ENCODE results near the gene POLE3.
"Not testable (repeated sequence)": the region's sequence is repeated elsewhere in the genome, so short reads cannot be mapped to it uniquely, and the experiment has no call there.

POLE3 gene

DNA sequence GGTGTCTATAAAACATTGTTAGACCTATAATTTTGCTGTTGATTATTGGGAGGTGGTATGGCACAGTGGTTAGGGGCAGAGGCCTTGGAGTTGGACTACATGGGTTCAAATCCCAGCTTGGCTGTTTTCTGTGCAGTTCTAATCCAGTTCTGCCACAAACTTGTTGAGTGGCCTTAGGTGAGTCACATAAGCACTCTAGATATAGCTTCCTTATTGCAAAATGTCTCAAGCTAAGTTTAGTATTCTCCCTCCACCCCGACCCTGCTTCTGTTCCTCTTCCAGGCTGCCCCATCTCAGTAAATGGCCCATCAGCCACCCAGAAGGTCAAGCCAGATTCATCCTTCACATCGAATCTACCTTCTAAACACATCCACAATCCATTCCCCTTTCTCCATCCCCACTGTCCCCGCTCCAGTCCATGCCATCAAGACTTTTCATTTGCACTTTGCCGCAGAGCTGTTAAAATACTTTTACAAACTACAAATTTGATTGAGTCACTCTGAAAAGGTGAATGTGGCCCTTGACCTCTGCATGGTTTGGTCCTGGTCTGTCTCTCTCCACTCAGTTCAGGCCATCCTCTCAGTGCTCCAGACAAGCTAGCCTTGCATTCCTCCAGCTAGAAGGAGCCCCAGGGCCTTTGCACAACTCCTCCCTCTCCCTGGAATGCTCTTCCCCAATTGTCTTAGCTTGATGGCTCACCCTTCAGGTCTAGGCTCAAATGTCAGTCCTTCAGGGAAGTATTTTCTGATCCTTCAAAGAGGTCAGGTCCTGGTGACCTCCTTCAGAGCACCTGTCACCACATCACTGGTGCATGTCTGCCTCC, 23.7 kb downstream of the POLE3 start:
- DNase-seq, result no peak
- H3K27ac ChIP-seq, result no peak overlapping the region

DNA sequence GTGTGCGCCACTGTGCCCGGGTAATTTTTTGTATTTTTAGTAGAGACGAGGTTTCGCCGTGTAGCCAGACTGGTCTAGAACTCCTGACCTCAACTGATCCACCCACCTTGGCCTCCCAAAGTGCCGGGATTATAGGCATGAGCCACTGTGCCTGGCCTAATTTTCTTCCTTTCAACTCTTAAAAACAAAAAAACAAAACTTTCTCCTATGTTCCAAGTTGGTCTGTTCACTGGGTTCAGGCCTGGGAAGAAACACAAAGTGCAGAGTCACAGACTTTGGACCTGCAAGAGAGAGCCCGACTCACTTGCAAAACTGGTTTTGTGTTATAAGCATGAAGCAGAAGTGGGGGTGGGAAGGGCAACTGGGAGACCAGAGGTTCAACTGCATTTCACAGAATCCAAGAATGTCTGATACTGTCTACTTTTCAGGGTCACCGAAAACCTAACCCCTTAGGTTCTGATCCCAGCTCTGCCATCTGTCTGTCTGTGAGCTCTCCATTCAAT, 28.5 kb downstream of the POLE3 start:
- Histone ChIP-seq H3K4me3 (ENCODE audit: low read depth, low read length) (no peak overlapping the region), H3K27me3 (ENCODE audit: insufficient read depth, low read depth, severe bottlenecking) (no peaks in the 10 kb centered on the region), H3K9me3 (ENCODE audit: severe bottlenecking) (no peaks in the 10 kb centered on the region), H3K27ac (no peak overlapping the region), H3K36me3 (peaks cover 8% of the 10 kb centered on the region)
- TF ChIP-seq, protein P1, sequence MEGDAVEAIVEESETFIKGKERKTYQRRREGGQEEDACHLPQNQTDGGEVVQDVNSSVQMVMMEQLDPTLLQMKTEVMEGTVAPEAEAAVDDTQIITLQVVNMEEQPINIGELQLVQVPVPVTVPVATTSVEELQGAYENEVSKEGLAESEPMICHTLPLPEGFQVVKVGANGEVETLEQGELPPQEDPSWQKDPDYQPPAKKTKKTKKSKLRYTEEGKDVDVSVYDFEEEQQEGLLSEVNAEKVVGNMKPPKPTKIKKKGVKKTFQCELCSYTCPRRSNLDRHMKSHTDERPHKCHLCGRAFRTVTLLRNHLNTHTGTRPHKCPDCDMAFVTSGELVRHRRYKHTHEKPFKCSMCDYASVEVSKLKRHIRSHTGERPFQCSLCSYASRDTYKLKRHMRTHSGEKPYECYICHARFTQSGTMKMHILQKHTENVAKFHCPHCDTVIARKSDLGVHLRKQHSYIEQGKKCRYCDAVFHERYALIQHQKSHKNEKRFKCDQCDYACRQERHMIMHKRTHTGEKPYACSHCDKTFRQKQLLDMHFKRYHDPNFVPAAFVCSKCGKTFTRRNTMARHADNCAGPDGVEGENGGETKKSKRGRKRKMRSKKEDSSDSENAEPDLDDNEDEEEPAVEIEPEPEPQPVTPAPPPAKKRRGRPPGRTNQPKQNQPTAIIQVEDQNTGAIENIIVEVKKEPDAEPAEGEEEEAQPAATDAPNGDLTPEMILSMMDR (IDR thresholded peaks at IDR 0.05; ENCODE audit: low read depth, low read length), result no peak
- no peak for DNase-seq

More for the DNA sequence above, 23.7 kb downstream of the POLE3 start:
- Histone ChIP-seq H3K9me3 (ENCODE audit: severe bottlenecking) (no peaks in the 10 kb centered on the region), H3K4me3 (ENCODE audit: low read depth, low read length) (no peak overlapping the region), H3K36me3 (peaks cover 53% of the 10 kb centered on the region), H3K27me3 (ENCODE audit: insufficient read depth, low read depth, severe bottlenecking) (no peaks in the 10 kb centered on the region)
- TF ChIP-seq, protein P1 (IDR thresholded peaks at IDR 0.05; ENCODE audit: low read depth, low read length), result no peak

DNA sequence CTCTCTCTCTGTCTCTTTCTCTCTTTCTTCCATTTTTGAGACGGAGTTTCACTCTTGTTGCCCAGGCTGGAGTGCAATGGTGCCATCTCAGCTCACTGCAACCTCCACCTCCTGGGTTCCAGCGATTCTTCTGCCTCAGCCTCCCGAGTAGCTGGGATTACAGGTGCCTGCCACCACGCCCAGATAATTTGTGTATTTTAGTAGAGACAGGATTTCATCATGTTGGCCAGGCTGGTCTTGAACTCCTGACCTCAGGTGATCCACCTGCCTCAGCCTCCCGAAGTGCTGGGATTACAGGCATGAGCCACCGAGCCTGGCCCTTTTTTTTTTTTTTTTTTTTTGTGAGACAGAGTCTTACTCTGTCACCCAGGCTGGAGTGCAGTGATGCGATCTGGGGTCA, 29.0 kb downstream of the POLE3 start:
- H3K27ac ChIP-seq; H3K4me3 ChIP-seq (ENCODE audit: low read depth, low read length); H3K9me3 ChIP-seq (ENCODE audit: severe bottlenecking); H3K36me3 ChIP-seq; DNase-seq; H3K27me3 ChIP-seq (ENCODE audit: insufficient read depth, low read depth, severe bottlenecking): not testable (repeated sequence)

DNA sequence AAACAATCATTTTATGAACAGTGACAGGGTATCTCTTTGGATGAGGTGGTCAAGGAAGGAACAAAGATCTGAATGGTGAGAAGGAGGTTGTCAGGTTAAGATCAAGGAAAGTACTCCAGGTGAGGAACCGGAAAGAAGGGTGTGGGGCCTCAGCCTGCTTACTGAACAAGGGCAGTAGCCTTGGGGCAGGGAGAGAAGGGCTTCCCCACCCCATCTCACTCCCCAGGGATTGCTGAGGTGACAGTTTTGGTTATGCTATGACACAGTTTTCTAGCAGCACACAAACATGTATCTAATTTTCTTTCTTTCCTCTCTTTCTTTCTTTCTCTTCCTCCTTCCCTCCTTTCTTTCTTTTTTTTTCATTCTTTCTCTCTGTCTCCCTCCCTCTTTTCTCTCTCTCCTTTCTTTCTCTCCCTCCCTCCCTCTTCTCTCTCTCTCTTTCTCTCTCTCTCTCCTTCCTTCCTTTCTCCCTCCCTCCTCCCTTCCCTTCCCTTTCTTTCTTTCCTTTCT, 29.6 kb downstream of the POLE3 start:
- no peaks in the 10 kb centered on the region for H3K9me3 ChIP-seq (ENCODE audit: severe bottlenecking)
- TF ChIP-seq, protein P1 (IDR thresholded peaks at IDR 0.05; ENCODE audit: low read depth, low read length), result no peak
- no peak for DNase-seq
- H3K27me3 ChIP-seq (ENCODE audit: insufficient read depth, low read depth, severe bottlenecking), result no peaks in the 10 kb centered on the region
- H3K27ac ChIP-seq, result no peak overlapping the region
- no peak overlapping the region for H3K4me3 ChIP-seq (ENCODE audit: low read depth, low read length)
- H3K36me3 ChIP-seq, result no peaks in the 10 kb centered on the region

- not testable (repeated sequence) for H3K27me3 ChIP-seq (ENCODE audit: insufficient read depth, low read depth, severe bottlenecking); H3K9me3 ChIP-seq (ENCODE audit: severe bottlenecking); H3K27ac ChIP-seq; H3K4me3 ChIP-seq (ENCODE audit: low read depth, low read length); H3K36me3 ChIP-seq; DNase-seq
These were observed 30.7 kb downstream of the POLE3 start for GRCh38 chr9:113379829-113380210.

GRCh38 chr9:113379094-113379828, 31.2 kb downstream of the POLE3 start:
- H3K27ac ChIP-seq; H3K27me3 ChIP-seq (ENCODE audit: insufficient read depth, low read depth, severe bottlenecking); DNase-seq; H3K4me3 ChIP-seq (ENCODE audit: low read depth, low read length); H3K9me3 ChIP-seq (ENCODE audit: severe bottlenecking): not testable (repeated sequence)
- peaks cover 13% of the 10 kb centered on the region for H3K36me3 ChIP-seq
